Measurements from ENCODE around the gene ENOX1. TPM values are rescaled to one million over a fixed set of nuclear protein-coding genes. Genes with fewer than 3 reads are reported as not detected.

The ENOX1 gene
- total RNA-seq, 4 donors from 2014 or later = 0.25 to 0.52 (median 0.33) TPM

DNA sequence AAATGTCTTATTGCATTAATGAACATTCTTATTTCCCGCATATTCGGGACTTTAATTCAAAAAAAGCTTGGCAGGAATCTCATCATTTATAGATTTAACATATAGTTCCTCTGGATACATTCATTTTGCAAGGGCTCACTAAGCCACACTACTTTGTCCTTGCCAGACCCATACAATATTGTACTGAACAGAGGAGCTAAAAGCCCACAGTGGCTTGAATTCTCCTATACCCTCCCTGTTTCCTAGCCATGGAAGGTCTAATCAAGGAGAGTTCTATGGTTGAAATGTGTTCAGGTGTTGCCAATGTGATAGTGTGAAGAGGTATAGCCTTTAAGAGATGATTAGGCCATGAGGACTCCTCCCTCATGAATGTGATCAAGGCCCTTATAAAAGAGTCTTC lies 298.9 kb downstream of the ENOX1 start:
- no peak for DNase-seq (ENCODE audit: low spot score in 2 of 2)
- TF ChIP-seq EP300 (IDR thresholded peaks at IDR 0.05) (no peak), POLR2AphosphoS5 (IDR thresholded peaks at IDR 0.05) (no peak), POLR2A (IDR thresholded peaks at IDR 0.05) (no peak)
- TF ChIP-seq, protein P1, sequence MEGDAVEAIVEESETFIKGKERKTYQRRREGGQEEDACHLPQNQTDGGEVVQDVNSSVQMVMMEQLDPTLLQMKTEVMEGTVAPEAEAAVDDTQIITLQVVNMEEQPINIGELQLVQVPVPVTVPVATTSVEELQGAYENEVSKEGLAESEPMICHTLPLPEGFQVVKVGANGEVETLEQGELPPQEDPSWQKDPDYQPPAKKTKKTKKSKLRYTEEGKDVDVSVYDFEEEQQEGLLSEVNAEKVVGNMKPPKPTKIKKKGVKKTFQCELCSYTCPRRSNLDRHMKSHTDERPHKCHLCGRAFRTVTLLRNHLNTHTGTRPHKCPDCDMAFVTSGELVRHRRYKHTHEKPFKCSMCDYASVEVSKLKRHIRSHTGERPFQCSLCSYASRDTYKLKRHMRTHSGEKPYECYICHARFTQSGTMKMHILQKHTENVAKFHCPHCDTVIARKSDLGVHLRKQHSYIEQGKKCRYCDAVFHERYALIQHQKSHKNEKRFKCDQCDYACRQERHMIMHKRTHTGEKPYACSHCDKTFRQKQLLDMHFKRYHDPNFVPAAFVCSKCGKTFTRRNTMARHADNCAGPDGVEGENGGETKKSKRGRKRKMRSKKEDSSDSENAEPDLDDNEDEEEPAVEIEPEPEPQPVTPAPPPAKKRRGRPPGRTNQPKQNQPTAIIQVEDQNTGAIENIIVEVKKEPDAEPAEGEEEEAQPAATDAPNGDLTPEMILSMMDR (IDR thresholded peaks at IDR 0.05) = no peak
- H3K36me3 ChIP-seq = no peaks in the 10 kb centered on the region
- WGBS = 100% methylated on average over 2 of the region's 2 CpGs
- H3K9me3 ChIP-seq = no peaks in the 10 kb centered on the region
- no peak overlapping the region for H3K27ac ChIP-seq
- H3K4me3 ChIP-seq = no peak overlapping the region
- no peaks in the 10 kb centered on the region for H3K4me1 ChIP-seq
- H3K27me3 ChIP-seq = no peaks in the 10 kb centered on the region

GRCh38 chr13:43487461-43487860 lies 299.3 kb downstream of the ENOX1 start:
- Histone ChIP-seq H3K27me3 (no peaks in the 10 kb centered on the region), H3K4me1 (no peaks in the 10 kb centered on the region), H3K36me3 (no peaks in the 10 kb centered on the region), H3K9me3 (no peaks in the 10 kb centered on the region), H3K27ac (no peak overlapping the region), H3K4me3 (no peak overlapping the region)
- 85% methylated on average over 3 of the region's 3 CpGs for WGBS
- TF ChIP-seq EP300 (IDR thresholded peaks at IDR 0.05) = no peak
- TF ChIP-seq POLR2AphosphoS5 (IDR thresholded peaks at IDR 0.05) = no peak
- TF ChIP-seq, protein P1 (IDR thresholded peaks at IDR 0.05) = no peak
- TF ChIP-seq POLR2A (IDR thresholded peaks at IDR 0.05) = no peak
- no peak for DNase-seq (ENCODE audit: low spot score in 2 of 2)

DNA sequence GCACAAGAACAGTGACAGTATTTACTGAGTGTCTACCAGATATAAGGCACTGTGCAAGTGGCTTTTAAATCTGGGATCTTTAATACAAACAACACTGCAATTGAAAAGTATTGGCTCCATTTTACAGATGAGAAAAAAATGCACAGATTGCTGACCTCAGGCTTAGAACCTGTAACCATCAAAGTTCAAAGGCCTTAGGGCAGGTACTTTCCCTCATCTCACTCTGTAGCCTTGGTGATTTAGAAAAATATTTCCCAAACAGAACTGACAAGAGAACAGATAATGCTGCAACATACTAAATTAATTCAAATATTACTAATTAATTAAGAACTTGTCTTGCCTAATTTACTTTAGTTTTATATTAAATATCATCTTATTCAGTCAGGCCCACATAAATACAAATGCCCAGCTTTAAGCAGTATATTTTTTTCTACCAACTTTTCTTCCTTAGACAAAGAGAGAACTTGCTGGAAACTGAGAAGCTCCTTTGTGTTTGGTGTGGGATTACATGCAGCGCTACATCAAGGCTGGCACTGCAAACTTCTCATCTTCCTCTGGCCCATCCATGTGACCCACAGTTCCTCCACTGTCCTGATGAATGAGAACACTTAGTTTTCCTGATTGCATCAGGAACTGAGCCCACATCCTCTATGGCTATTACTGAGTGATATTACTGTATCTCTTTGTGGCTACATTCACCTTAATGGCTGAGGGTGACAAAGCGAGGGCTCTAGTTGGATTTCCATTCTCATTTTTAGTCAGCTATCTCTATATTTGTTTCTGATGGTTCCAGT lies 302.1 kb downstream of the ENOX1 start:
- Histone ChIP-seq H3K36me3 (no peaks in the 10 kb centered on the region), H3K27me3 (no peaks in the 10 kb centered on the region), H3K9me3 (no peaks in the 10 kb centered on the region), H3K27ac (no peak overlapping the region), H3K4me1 (no peaks in the 10 kb centered on the region), H3K4me3 (no peak overlapping the region)
- 76% methylated on average over 2 of the region's 2 CpGs for WGBS
- TF ChIP-seq EP300 (IDR thresholded peaks at IDR 0.05) = no peak
- no peak for TF ChIP-seq POLR2AphosphoS5 (IDR thresholded peaks at IDR 0.05)
- TF ChIP-seq, protein P1 (IDR thresholded peaks at IDR 0.05) = no peak
- no peak for TF ChIP-seq POLR2A (IDR thresholded peaks at IDR 0.05)
- DNase-seq (ENCODE audit: low spot score in 2 of 2) = no peak

DNA sequence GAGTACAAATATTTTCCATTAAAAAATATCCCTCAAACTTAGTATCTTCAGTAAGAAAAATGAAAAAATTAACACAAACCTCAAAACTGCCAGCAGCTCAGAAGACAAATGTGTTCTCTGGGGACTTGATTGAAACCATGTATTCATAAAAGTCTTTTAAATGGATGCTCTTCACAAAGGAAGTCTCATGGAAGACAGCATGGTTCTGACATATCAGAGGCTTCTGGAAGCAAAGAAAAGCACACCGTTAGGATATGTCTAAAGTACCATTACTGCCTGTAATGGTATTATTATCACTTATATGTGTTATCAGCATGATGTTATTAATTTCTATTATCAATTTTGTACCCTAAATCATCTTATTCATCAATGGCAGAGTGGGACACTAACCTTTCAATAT lies 302.8 kb downstream of the ENOX1 start:
- 85% methylated on average over 1 of the region's 1 CpG for WGBS
- DNase-seq (ENCODE audit: low spot score in 2 of 2) = no peak
- Histone ChIP-seq H3K27me3 (no peaks in the 10 kb centered on the region), H3K36me3 (no peaks in the 10 kb centered on the region), H3K4me1 (no peaks in the 10 kb centered on the region), H3K4me3 (no peak overlapping the region), H3K9me3 (no peaks in the 10 kb centered on the region), H3K27ac (no peak overlapping the region)
- no peak for TF ChIP-seq POLR2AphosphoS5 (IDR thresholded peaks at IDR 0.05)
- TF ChIP-seq, protein P1 (IDR thresholded peaks at IDR 0.05) = no peak
- TF ChIP-seq EP300 (IDR thresholded peaks at IDR 0.05) = no peak
- TF ChIP-seq POLR2A (IDR thresholded peaks at IDR 0.05) = no peak

DNA sequence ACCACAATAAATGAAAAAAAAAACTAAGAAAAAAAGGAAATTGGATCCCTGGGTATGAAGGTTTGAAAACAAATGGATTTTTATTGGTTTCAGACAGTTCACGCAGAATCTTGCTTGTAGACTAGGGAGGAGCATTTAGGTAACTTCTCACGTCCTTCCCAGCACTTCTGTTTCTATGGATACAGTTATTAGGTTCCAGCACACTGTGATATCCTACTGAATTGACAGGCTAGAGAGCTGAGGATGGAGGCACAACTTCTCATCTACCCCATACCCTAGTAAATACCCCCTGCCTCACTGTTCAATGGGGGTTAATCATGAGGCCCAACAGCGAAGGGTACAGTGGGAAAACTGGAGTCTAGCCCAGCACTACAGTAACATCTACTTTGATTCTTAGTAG lies 304.1 kb downstream of the ENOX1 start:
- Histone ChIP-seq H3K4me1 (peaks cover under 1% of the 10 kb centered on the region), H3K27ac (no peak overlapping the region), H3K4me3 (no peak overlapping the region), H3K9me3 (no peaks in the 10 kb centered on the region), H3K27me3 (no peaks in the 10 kb centered on the region), H3K36me3 (no peaks in the 10 kb centered on the region)
- DNase-seq (ENCODE audit: low spot score in 2 of 2) = no peak
- WGBS = 83% methylated on average over 3 of the region's 3 CpGs
- TF ChIP-seq POLR2AphosphoS5 (IDR thresholded peaks at IDR 0.05) (no peak), POLR2A (IDR thresholded peaks at IDR 0.05) (no peak), EP300 (IDR thresholded peaks at IDR 0.05) (no peak)
- TF ChIP-seq, protein P1 (IDR thresholded peaks at IDR 0.05) = no peak
